ENCODE results near the gene KCNMA1. TPM values are rescaled to one million over a fixed set of nuclear protein-coding genes. Genes with fewer than 3 reads are reported as not detected.

Gene KCNMA1
- total RNA-seq, 1 experiment from 2014 or later, result not detected

- DNase-seq (ENCODE audit: low read depth, low spot score), result no peak
- in situ Hi-C loops (cut with HindIII; ENCODE audit: low pct_unique_long_range_greater_than_20kb, low sequenced_read_pairs), result no loop called here
These were observed 606.6 kb downstream of the KCNMA1 start for GRCh38 chr10:77030974-77031373.

- DNase-seq (ENCODE audit: low read depth, low spot score), result no peak
- in situ Hi-C loops (cut with HindIII; ENCODE audit: low pct_unique_long_range_greater_than_20kb, low sequenced_read_pairs), result no loop called here
These were observed 607.6 kb downstream of the KCNMA1 start for GRCh38 chr10:77029777-77030717.

- in situ Hi-C loops (cut with HindIII; ENCODE audit: low pct_unique_long_range_greater_than_20kb, low sequenced_read_pairs), result no loop called here
- no peak for DNase-seq (ENCODE audit: low read depth, low spot score)
These were observed 609.6 kb downstream of the KCNMA1 start for GRCh38 chr10:77028042-77028441.

- in situ Hi-C loops (cut with HindIII; ENCODE audit: low pct_unique_long_range_greater_than_20kb, low sequenced_read_pairs), result no loop called here
- DNase-seq (ENCODE audit: low read depth, low spot score), result no peak
These were observed 610.0 kb downstream of the KCNMA1 start for GRCh38 chr10:77027576-77027975.

- DNase-seq (ENCODE audit: low read depth, low spot score), result no peak
- in situ Hi-C loops (cut with HindIII; ENCODE audit: low pct_unique_long_range_greater_than_20kb, low sequenced_read_pairs), result no loop called here
These were observed 610.5 kb downstream of the KCNMA1 start for GRCh38 chr10:77027141-77027540.

GRCh38 chr10:77026148-77026547 is 611.5 kb downstream of the KCNMA1 start:
- in situ Hi-C loops (cut with HindIII; ENCODE audit: low pct_unique_long_range_greater_than_20kb, low sequenced_read_pairs), result no loop called here
- DNase-seq (ENCODE audit: low read depth, low spot score), result no peak

GRCh38 chr10:77024461-77024860 is 613.1 kb downstream of the KCNMA1 start:
- in situ Hi-C loops (cut with HindIII; ENCODE audit: low pct_unique_long_range_greater_than_20kb, low sequenced_read_pairs), result no loop called here
- no peak for DNase-seq (ENCODE audit: low read depth, low spot score)

- in situ Hi-C loops (cut with HindIII; ENCODE audit: low pct_unique_long_range_greater_than_20kb, low sequenced_read_pairs), result no loop called here
- DNase-seq (ENCODE audit: low read depth, low spot score), result no peak
These were observed 614.2 kb downstream of the KCNMA1 start for GRCh38 chr10:77023396-77023795.

- DNase-seq (ENCODE audit: low read depth, low spot score), result no peak
- in situ Hi-C loops (cut with HindIII; ENCODE audit: low pct_unique_long_range_greater_than_20kb, low sequenced_read_pairs), result no loop called here
These were observed 614.9 kb downstream of the KCNMA1 start for GRCh38 chr10:77022671-77023070.

- in situ Hi-C loops (cut with HindIII; ENCODE audit: low pct_unique_long_range_greater_than_20kb, low sequenced_read_pairs), result no loop called here
- DNase-seq (ENCODE audit: low read depth, low spot score), result no peak
These were observed 615.6 kb downstream of the KCNMA1 start for GRCh38 chr10:77021966-77022490.

- no peak for DNase-seq (ENCODE audit: low read depth, low spot score)
- in situ Hi-C loops (cut with HindIII; ENCODE audit: low pct_unique_long_range_greater_than_20kb, low sequenced_read_pairs), result no loop called here
These were observed 617.1 kb downstream of the KCNMA1 start for GRCh38 chr10:77020426-77021040.

- DNase-seq (ENCODE audit: low read depth, low spot score), result no peak
- in situ Hi-C loops (cut with HindIII; ENCODE audit: low pct_unique_long_range_greater_than_20kb, low sequenced_read_pairs), result no loop called here
These were observed 620.8 kb downstream of the KCNMA1 start for GRCh38 chr10:77016855-77017254.

GRCh38 chr10:77016278-77016815 is 621.3 kb downstream of the KCNMA1 start:
- in situ Hi-C loops (cut with HindIII; ENCODE audit: low pct_unique_long_range_greater_than_20kb, low sequenced_read_pairs), result no loop called here
- no peak for DNase-seq (ENCODE audit: low read depth, low spot score)

GRCh38 chr10:77015360-77015759 is 622.2 kb downstream of the KCNMA1 start:
- in situ Hi-C loops (cut with HindIII; ENCODE audit: low pct_unique_long_range_greater_than_20kb, low sequenced_read_pairs), result no loop called here
- no peak for DNase-seq (ENCODE audit: low read depth, low spot score)

GRCh38 chr10:77012812-77013500 is 624.7 kb downstream of the KCNMA1 start:
- in situ Hi-C loops (cut with HindIII; ENCODE audit: low pct_unique_long_range_greater_than_20kb, low sequenced_read_pairs), result no loop called here
- no peak for DNase-seq (ENCODE audit: low read depth, low spot score)

GRCh38 chr10:77011874-77012811 is 625.5 kb downstream of the KCNMA1 start:
- no peak for DNase-seq (ENCODE audit: low read depth, low spot score)
- in situ Hi-C loops (cut with HindIII; ENCODE audit: low pct_unique_long_range_greater_than_20kb, low sequenced_read_pairs), result no loop called here

- in situ Hi-C loops (cut with HindIII; ENCODE audit: low pct_unique_long_range_greater_than_20kb, low sequenced_read_pairs), result no loop called here
- no peak for DNase-seq (ENCODE audit: low read depth, low spot score)
These were observed 627.2 kb downstream of the KCNMA1 start for GRCh38 chr10:77010430-77010829.
